ENCODE data around the gene ARHGAP10. TPM values are rescaled to one million over a fixed set of nuclear protein-coding genes. Genes with fewer than 3 reads are reported as not detected.

The ARHGAP10 gene
- total and polyA plus RNA-seq, 2 donors (not counting 1 experiment from before 2014, with no cell fraction given): 0.10 to 0.34 TPM

GRCh38 chr4:148108766-148109165 lies 376.9 kb downstream of the ARHGAP10 start:
- CTCF ChIA-PET: no interaction called here

GRCh38 chr4:148109216-148109615 lies 377.3 kb downstream of the ARHGAP10 start:
- TF ChIP-seq CTCF (IDR thresholded peaks at IDR 0.05): no peak
- no peak for TF ChIP-seq EZH2 (IDR thresholded peaks at IDR 0.05; ENCODE audit: borderline replicate concordance, insufficient read depth, low read depth, low read length, poor library complexity, severe bottlenecking)
- CTCF ChIA-PET: no interaction called here
- Histone ChIP-seq H4K20me1 (ENCODE audit: control insufficient read depth, insufficient read depth, low read length, poor library complexity, severe bottlenecking) (no peaks in the 10 kb centered on the region), H2AFZ (ENCODE audit: insufficient read depth, low read depth, low read length, poor library complexity, severe bottlenecking) (no peak overlapping the region), H3K4me3 (ENCODE audit: control extremely low read depth in 1 of 5, extremely low read depth in 1 of 5, insufficient read depth in 1 of 5, low read depth in 2 of 5, low read length in 4 of 5) (no peak overlapping the region), H3K27ac (ENCODE audit: low read length in 2 of 2) (no peak overlapping the region), H3K36me3 (replicated peaks in 1 of 2; ENCODE audit: control extremely low read depth in 1 of 2, control insufficient read depth in 1 of 2, extremely low read depth in 1 of 2, insufficient read depth in 2 of 2, low read length in 1 of 2) (peaks cover 0 to 2% of the 10 kb centered on the region in 2 experiments), H3K4me2 (replicated peaks; ENCODE audit: low read depth, low read length, poor library complexity, severe bottlenecking) (no peak overlapping the region), H3K9ac (ENCODE audit: low read length) (no peak overlapping the region), H3K79me2 (ENCODE audit: control insufficient read depth, insufficient read depth, low read length) (no peaks in the 10 kb centered on the region), H3K9me3 (ENCODE audit: control extremely low read depth in 1 of 3, control insufficient read depth in 2 of 3, insufficient read depth in 1 of 3, low read length in 2 of 3) (peaks cover 0 to 9% (median 0%) of the 10 kb centered on the region in 3 donors), H3K27me3 (replicated peaks in 1 of 4; ENCODE audit: control extremely low read depth in 1 of 4, control insufficient read depth in 3 of 4, insufficient read depth in 4 of 4, low read length in 3 of 4) (no peaks in the 10 kb centered on the region), H3K4me1 (ENCODE audit: control insufficient read depth in 2 of 2, insufficient read depth in 2 of 2, low read length in 2 of 2) (no peaks in the 10 kb centered on the region)
- H3K9me3 Mint-ChIP-seq (ENCODE audit: insufficient read depth): peaks cover 4% of the 10 kb centered on the region
- POLR2A ChIA-PET: no interaction called here
- no peaks in the 10 kb centered on the region for H3K4me1 Mint-ChIP-seq
- DNase-seq (no peak), ATAC-seq (ENCODE audit: low read depth) (no peak)
- no peaks in the 10 kb centered on the region for H3K27me3 Mint-ChIP-seq
- intact Hi-C loops (cut with micrococcal nuclease): no loop called here
- H3K27ac Mint-ChIP-seq: no peak overlapping the region
- H3K4me3 Mint-ChIP-seq: no peak overlapping the region
- WGBS (ENCODE audit: insufficient coverage): 65% methylated on average over 2 of the region's 3 CpGs

More at GRCh38 chr4:148108766-148109165, 376.9 kb downstream of the ARHGAP10 start:
- Mint-ChIP-seq H3K9me3 (ENCODE audit: insufficient read depth) (peaks cover 4% of the 10 kb centered on the region), H3K27me3 (no peaks in the 10 kb centered on the region), H3K27ac (no peak overlapping the region), H3K4me3 (no peak overlapping the region), H3K4me1 (no peaks in the 10 kb centered on the region)
- Histone ChIP-seq H3K27ac (ENCODE audit: low read length in 2 of 2) (no peak overlapping the region), H3K79me2 (ENCODE audit: control insufficient read depth, insufficient read depth, low read length) (no peaks in the 10 kb centered on the region), H3K4me2 (replicated peaks; ENCODE audit: low read depth, low read length, poor library complexity, severe bottlenecking) (no peak overlapping the region), H4K20me1 (ENCODE audit: control insufficient read depth, insufficient read depth, low read length, poor library complexity, severe bottlenecking) (no peaks in the 10 kb centered on the region), H3K9ac (ENCODE audit: low read length) (no peak overlapping the region), H3K4me1 (ENCODE audit: control insufficient read depth in 2 of 2, insufficient read depth in 2 of 2, low read length in 2 of 2) (no peaks in the 10 kb centered on the region), H3K9me3 (ENCODE audit: control extremely low read depth in 1 of 3, control insufficient read depth in 2 of 3, insufficient read depth in 1 of 3, low read length in 2 of 3) (peaks cover 0 to 9% (median 0%) of the 10 kb centered on the region in 3 donors), H2AFZ (ENCODE audit: insufficient read depth, low read depth, low read length, poor library complexity, severe bottlenecking) (no peak overlapping the region), H3K36me3 (replicated peaks in 1 of 2; ENCODE audit: control extremely low read depth in 1 of 2, control insufficient read depth in 1 of 2, extremely low read depth in 1 of 2, insufficient read depth in 2 of 2, low read length in 1 of 2) (peaks cover 0 to 2% of the 10 kb centered on the region in 2 experiments), H3K4me3 (ENCODE audit: control extremely low read depth in 1 of 5, extremely low read depth in 1 of 5, insufficient read depth in 1 of 5, low read depth in 2 of 5, low read length in 4 of 5) (no peak overlapping the region), H3K27me3 (replicated peaks in 1 of 4; ENCODE audit: control extremely low read depth in 1 of 4, control insufficient read depth in 3 of 4, insufficient read depth in 4 of 4, low read length in 3 of 4) (no peaks in the 10 kb centered on the region)
- DNase-seq: no peak
- no peak for ATAC-seq (ENCODE audit: low read depth)
- intact Hi-C loops (cut with micrococcal nuclease): no loop called here
- POLR2A ChIA-PET: no interaction called here
- WGBS (ENCODE audit: insufficient coverage): 53% methylated on average over 5 of the region's 7 CpGs
- no peak for TF ChIP-seq EZH2 (IDR thresholded peaks at IDR 0.05; ENCODE audit: borderline replicate concordance, insufficient read depth, low read depth, low read length, poor library complexity, severe bottlenecking)
- no peak for TF ChIP-seq CTCF (IDR thresholded peaks at IDR 0.05)

Measured in B cell (primary cell).